HCT116 (cell line): ENCODE results near the gene MPPED1. TPM values are rescaled to one million over a fixed set of nuclear protein-coding genes. Genes with fewer than 3 reads are reported as not detected.

ENCODE experiments used
- ATAC-seq: fragments of 200-7000 bp; cut with Tn5 transposase; 2 replicates; pipeline ENCODE4 v1.9.1; 2020; ENCODE audit warnings: mild to moderate bottlenecking, moderate library complexity
- BruUV-seq: library from RNA; stranded (reverse); fragments of 400-500 nt; replicated peaks from 2 replicates; lab custom pipeline; 2021; lab: Mats Ljungman, UMichigan
- CTCF ChIA-PET: fragments of 300-600 bp; sonication (Branson Sonifier 250); formaldehyde crosslinking; loops from one replicate; lab custom pipeline; 2021; ENCODE audit warnings: antibody characterized with exemption; lab: Charles Lee
- POLR2A ChIA-PET: fragments of 300-600, 350-600 bp; sonication (Branson Sonifier 250); formaldehyde crosslinking; loops from one replicate; lab custom pipeline; 2021; ENCODE audit warnings: antibody characterized with exemption; lab: Charles Lee
- RAD21 ChIA-PET, 2 experiments: fragments of 300-600 bp; sonication (Branson Sonifier 250); formaldehyde crosslinking; loops; one replicate each; lab custom pipeline; 2023; ENCODE audit warnings: low total read pairs in 2 of 2; ENCODE audit not compliant: uncharacterized antibody in 2 of 2, unreplicated experiment in 2 of 2, low non-redundant PET in 1 of 2; lab: Charles Lee
- DNase-seq: peaks from one replicate; pipeline ENCODE4 v3.0.0-alpha.2; 2010; ENCODE audit warnings: low read depth, low spot score
- H2AFZ ChIP-seq: fragments of 200-600 bp; shearing (Covaris generic), sonication (generic); 2 replicates; pipeline ENCODE4 v1.6.1; 2017; ENCODE audit warnings: low read depth, mixed run types, mixed read lengths, antibody characterized with exemption, low read length; ENCODE audit not compliant: poor library complexity, severe bottlenecking
- H3K27ac ChIP-seq: 2 replicates; pipeline ENCODE4 v1.5.1; 2012; ENCODE audit warnings: low read depth, low read length
- H3K27me3 ChIP-seq: fragments of 200-600 bp; sonication (generic); 2 replicates; pipeline ENCODE4 v1.6.1; 2016; ENCODE audit warnings: mixed run types, low read length, mixed read lengths; ENCODE audit not compliant: insufficient read depth
- H3K36me3 ChIP-seq, 2 experiments: fragments of 200-500 bp in 1 of 2; fragments of 200-600 bp in 1 of 2; sonication (Bioruptor generic) in 1 of 2; sonication (generic) in 1 of 2; 2 replicates each; pipeline versions ENCODE4 v1.5.1 to v1.6.1; 2014 to 2016; ENCODE audit warnings: low read length in 2 of 2, inconsistent platforms in 1 of 2, mixed read lengths in 1 of 2, mixed run types in 1 of 2; ENCODE audit not compliant: insufficient read depth in 2 of 2, control insufficient read depth in 1 of 2
- H3K4me1 ChIP-seq, 2 experiments: fragments of 200-600 bp in 1 of 2; sonication (generic) in 1 of 2; 2 replicates each; pipeline versions ENCODE4 v1.5.1 to v1.6.1; 2012 to 2017; ENCODE audit warnings: low read length in 2 of 2, inconsistent platforms in 1 of 2, mild to moderate bottlenecking in 1 of 2, mixed read lengths in 1 of 2, mixed run types in 1 of 2, moderate library complexity in 1 of 2; ENCODE audit not compliant: insufficient read depth in 2 of 2, control insufficient read depth in 1 of 2
- H3K4me2 ChIP-seq: fragments of 200-600 bp; sonication (generic); 2 replicates; pipeline ENCODE4 v1.6.1; 2017; ENCODE audit warnings: mixed run types, low read length, mixed read lengths
- H3K4me3 ChIP-seq, 2 experiments: fragments of 200-600 bp in 1 of 2; sonication (generic) in 1 of 2; replicated peaks in 1 of 2; 2 replicates each; pipeline ENCODE4 v1.5.1; 2011 to 2016; ENCODE audit warnings: low read length in 2 of 2, control low read depth in 1 of 2, low read depth in 1 of 2, mild to moderate bottlenecking in 1 of 2, mixed read lengths in 1 of 2, mixed run types in 1 of 2
- H3K79me2 ChIP-seq: fragments of 200-600 bp; sonication (generic); 2 replicates; pipeline ENCODE4 v1.6.1; 2017; ENCODE audit warnings: mild to moderate bottlenecking, mixed run types, low read length, moderate library complexity, mixed read lengths; ENCODE audit not compliant: insufficient read depth
- H3K9ac ChIP-seq: fragments of 200-600 bp; sonication (generic); 2 replicates; pipeline ENCODE4 v1.6.1; 2016; ENCODE audit warnings: low read length, mixed read lengths
- H3K9me2 ChIP-seq: fragments of 200-600 bp; sonication (generic), shearing (Covaris generic); 2 replicates; pipeline ENCODE4 v1.6.1; 2017; ENCODE audit warnings: mixed run types, mild to moderate bottlenecking, moderate library complexity; ENCODE audit not compliant: insufficient read depth
- H3K9me3 ChIP-seq, 2 experiments: fragments of 200-500 bp in 1 of 2; fragments of 200-600 bp in 1 of 2; sonication (Bioruptor generic) in 1 of 2; sonication (generic) in 1 of 2; 2 replicates each; pipeline ENCODE4 v1.6.1; 2014 to 2017; ENCODE audit warnings: low read length in 2 of 2, mixed read lengths in 2 of 2, inconsistent platforms in 1 of 2, low read depth in 1 of 2, mild to moderate bottlenecking in 1 of 2, mixed run types in 1 of 2, moderate library complexity in 1 of 2; ENCODE audit not compliant: control insufficient read depth in 1 of 2, insufficient read depth in 1 of 2
- H4K20me1 ChIP-seq: fragments of 200-600 bp; sonication (generic), shearing (Covaris generic); 2 replicates; pipeline ENCODE4 v1.6.1; 2017; ENCODE audit warnings: mixed run types, mild to moderate bottlenecking, moderate library complexity; ENCODE audit not compliant: insufficient read depth
- ATF3 ChIP-seq: IDR thresholded peaks from 2 replicates; pipeline ENCODE4 v1.6.1; 2012
- CBX3 ChIP-seq: IDR thresholded peaks from 2 replicates; pipeline ENCODE4 v1.6.1; 2012; ENCODE audit warnings: low read depth
- CEBPB ChIP-seq: IDR thresholded peaks from 2 replicates; pipeline ENCODE4 v1.6.1; 2012; ENCODE audit warnings: low read depth
- EZH2 ChIP-seq: fragments of 200-600 bp; sonication (generic); IDR thresholded peaks from 2 replicates; pipeline ENCODE4 v1.6.1; 2017; ENCODE audit warnings: antibody characterized with exemption, mixed run types
- EZH2phosphoT487 ChIP-seq: fragments of 200-600 bp; IDR thresholded peaks from 2 replicates; pipeline ENCODE4 v1.6.1; 2018; ENCODE audit warnings: antibody characterized with exemption, borderline replicate concordance
- FOSL1 ChIP-seq: IDR thresholded peaks from 2 replicates; pipeline ENCODE4 v1.6.1; 2012; ENCODE audit warnings: low read depth
- POLR2A ChIP-seq: IDR thresholded peaks from 2 replicates; pipeline ENCODE4 v1.7.0; 2011; ENCODE audit warnings: borderline replicate concordance; ENCODE audit not compliant: insufficient read depth, insufficient read length; ENCODE audit errors: extremely low read depth
- POLR2AphosphoS5 ChIP-seq: IDR thresholded peaks from 2 replicates; pipeline ENCODE4 v1.6.1; 2011; ENCODE audit warnings: mild to moderate bottlenecking, low read depth, low read length, moderate library complexity
- RAD21 ChIP-seq: IDR thresholded peaks from 2 replicates; pipeline ENCODE4 v1.6.1; 2012; ENCODE audit warnings: low read depth, mild to moderate bottlenecking
- REST ChIP-seq: IDR thresholded peaks from 2 replicates; pipeline ENCODE4 v1.6.1; 2012; ENCODE audit warnings: low read depth
- SP1 ChIP-seq: IDR thresholded peaks from 2 replicates; pipeline ENCODE4 v1.6.1; 2012; ENCODE audit warnings: low read depth
- SRF ChIP-seq: IDR thresholded peaks from 2 replicates; pipeline ENCODE4 v1.6.1; 2012; ENCODE audit warnings: low read depth
- YY1 ChIP-seq: IDR thresholded peaks from 2 replicates; pipeline ENCODE4 v1.6.1; 2011; ENCODE audit warnings: low read length, low read depth, moderate library complexity, mild to moderate bottlenecking; ENCODE audit not compliant: insufficient replicate concordance; ENCODE audit errors: extremely low read depth
- ZNF274 ChIP-seq: fragments of 200-500 bp; sonication (Bioruptor generic); IDR thresholded peaks from 2 replicates; pipeline ENCODE4 v1.6.1; 2014; ENCODE audit warnings: mild to moderate bottlenecking, low read depth, low read length, inconsistent platforms
- intact Hi-C: fragments of 100-400 bp; cut with micrococcal nuclease; formaldehyde crosslinking; loops from 2 replicates; pipeline ENCODE4 v1.10.0; 2022
- total RNA-seq: library from RNA; stranded (reverse); gene quantifications from one replicate; pipeline ENCODE4 v1.2.1, GENCODE V29; 2021; ENCODE audit not compliant: unreplicated experiment

Gene MPPED1
- total RNA-seq, 1 experiment from 2014 or later, result not detected

GRCh38 chr22:43540529-43540923, 128.7 kb downstream of the MPPED1 start:
- Histone ChIP-seq H3K27me3 (peaks cover 49% of the 10 kb centered on the region), H3K4me2 (no peak overlapping the region), H4K20me1 (no peaks in the 10 kb centered on the region), H3K9me2 (no peaks in the 10 kb centered on the region)
- no peak for ATAC-seq
- POLR2A ChIA-PET, result no interaction called here
- CTCF ChIA-PET, result no interaction called here
- BruUV-seq, result no TSS peak
- TF ChIP-seq RAD21, result no peak
- TF ChIP-seq EZH2phosphoT487, result no peak
- no peak for TF ChIP-seq FOSL1
- no peak for TF ChIP-seq EZH2
- TF ChIP-seq ATF3, result no peak
- no peak for TF ChIP-seq POLR2A
- no peak for TF ChIP-seq REST
- no peak for TF ChIP-seq CBX3
- no peak for TF ChIP-seq SRF
- TF ChIP-seq POLR2AphosphoS5, result no peak
- TF ChIP-seq CEBPB, result no peak
- no peak for TF ChIP-seq SP1
- no peak for TF ChIP-seq YY1
- no peak for TF ChIP-seq ZNF274
- TF ChIP-seq, all 23 proteins: peak for 0
- no peak overlapping the region for H3K4me3 ChIP-seq
- no peaks in the 10 kb centered on the region for H3K9me3 ChIP-seq
- H3K9ac ChIP-seq, result no peak overlapping the region
- intact Hi-C loops, result no loop called here
- H3K79me2 ChIP-seq, result no peaks in the 10 kb centered on the region
- DNase-seq, result no peak
- no peak overlapping the region for H3K27ac ChIP-seq
- no peaks in the 10 kb centered on the region for H3K36me3 ChIP-seq
- no peak overlapping the region for H2AFZ ChIP-seq
- no peaks in the 10 kb centered on the region for H3K4me1 ChIP-seq
- RAD21 ChIA-PET, result no interaction called here
